Measurements from ENCODE around the gene YWHAQ.

YWHAQ gene

DNA sequence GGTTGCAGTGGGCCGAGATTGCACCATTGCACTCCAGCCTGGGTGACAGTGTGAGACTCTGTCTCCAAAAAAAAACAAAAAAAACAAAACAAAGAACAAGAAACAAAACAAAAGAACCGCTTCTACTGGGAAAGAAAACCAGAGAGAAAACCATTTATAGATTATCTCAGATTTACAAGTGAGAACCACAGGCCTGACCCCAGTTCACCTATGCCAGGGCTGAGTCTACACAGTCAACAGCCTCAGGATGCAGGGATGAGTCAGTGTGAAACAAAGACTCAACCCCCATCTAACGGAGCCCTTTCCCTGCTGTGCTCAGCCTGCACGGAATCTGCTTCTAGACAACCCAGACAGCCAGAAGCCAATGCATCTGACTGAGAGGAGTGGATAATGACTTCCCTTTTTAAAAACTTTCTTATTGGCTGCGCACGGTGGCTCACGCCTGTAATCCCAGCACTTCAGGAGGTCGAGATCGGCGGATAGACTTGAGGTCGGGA lies 25.5 kb upstream of the YWHAQ start:
- H3K4me3 ChIP-seq (ENCODE audit: insufficient read depth, low read depth, low read length, poor library complexity, severe bottlenecking) = no peak overlapping the region
- peak overlapping the region; percentile 40 for H3K27ac ChIP-seq (ENCODE audit: insufficient read depth, low read length, poor library complexity, severe bottlenecking)
- peaks cover 5% of the 10 kb centered on the region for H3K4me1 ChIP-seq (ENCODE audit: control insufficient read depth, insufficient read depth, low read length, poor library complexity, severe bottlenecking)
- peak; percentile 9 to 42 (median 40) for DNase-seq
- no peaks in the 10 kb centered on the region for H3K9me3 ChIP-seq (ENCODE audit: control insufficient read depth, low read length)
- no peaks in the 10 kb centered on the region for H3K36me3 ChIP-seq (ENCODE audit: control insufficient read depth, insufficient read depth, low read length)
- H3K27me3 ChIP-seq (replicated peaks; ENCODE audit: control insufficient read depth, insufficient read depth, low read length, poor library complexity, severe bottlenecking) = no peaks in the 10 kb centered on the region

DNA sequence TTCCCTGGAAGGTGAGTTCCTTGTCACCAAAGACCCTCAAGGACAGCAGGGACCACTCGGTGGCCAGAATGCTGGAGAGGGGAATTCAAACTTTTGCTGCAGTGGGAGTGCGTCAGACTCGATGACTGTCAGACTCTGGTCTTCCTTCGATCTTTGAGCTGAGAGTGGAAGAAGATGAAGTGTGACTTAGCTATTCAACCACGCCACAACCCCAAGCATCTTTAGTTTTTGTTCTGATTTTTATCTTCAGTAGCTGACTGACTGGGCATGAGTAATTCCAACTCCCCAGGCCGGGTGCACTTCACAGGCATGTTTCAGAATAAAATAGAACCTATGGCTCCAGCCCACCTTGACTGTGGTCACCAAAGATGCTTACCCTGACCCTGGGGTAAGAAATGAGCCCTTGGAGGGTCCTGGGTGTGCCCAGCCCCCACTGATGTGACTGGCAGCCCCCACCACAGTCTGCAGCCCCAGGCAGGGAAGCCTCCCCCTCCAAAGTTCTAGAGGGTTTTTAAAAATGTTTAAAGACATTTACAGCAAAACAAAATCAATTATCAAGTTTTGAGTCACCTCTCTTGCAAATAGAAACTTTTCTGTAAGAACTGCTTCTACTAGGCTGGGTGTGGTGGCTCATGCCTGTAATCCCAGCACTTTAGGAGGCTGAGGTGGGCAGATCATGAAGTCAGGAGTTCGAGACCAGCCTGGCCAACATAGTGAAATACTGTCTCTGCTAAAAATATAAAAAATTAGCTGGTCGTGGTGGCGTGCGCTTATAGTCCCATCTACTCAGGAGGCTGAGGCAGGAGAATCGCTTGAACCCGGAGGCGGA lies 24.9 kb upstream of the YWHAQ start:
- H3K4me3 ChIP-seq (ENCODE audit: insufficient read depth, low read depth, low read length, poor library complexity, severe bottlenecking) = no peak overlapping the region
- peak in 2 of 3 donors; percentile 4 to 13 for DNase-seq
- H3K27me3 ChIP-seq (replicated peaks; ENCODE audit: control insufficient read depth, insufficient read depth, low read length, poor library complexity, severe bottlenecking) = no peaks in the 10 kb centered on the region
- peak overlapping the region; percentile 40 for H3K27ac ChIP-seq (ENCODE audit: insufficient read depth, low read length, poor library complexity, severe bottlenecking)
- H3K4me1 ChIP-seq (ENCODE audit: control insufficient read depth, insufficient read depth, low read length, poor library complexity, severe bottlenecking) = peaks cover 5% of the 10 kb centered on the region
- H3K9me3 ChIP-seq (ENCODE audit: control insufficient read depth, low read length) = no peaks in the 10 kb centered on the region
- no peaks in the 10 kb centered on the region for H3K36me3 ChIP-seq (ENCODE audit: control insufficient read depth, insufficient read depth, low read length)

DNA sequence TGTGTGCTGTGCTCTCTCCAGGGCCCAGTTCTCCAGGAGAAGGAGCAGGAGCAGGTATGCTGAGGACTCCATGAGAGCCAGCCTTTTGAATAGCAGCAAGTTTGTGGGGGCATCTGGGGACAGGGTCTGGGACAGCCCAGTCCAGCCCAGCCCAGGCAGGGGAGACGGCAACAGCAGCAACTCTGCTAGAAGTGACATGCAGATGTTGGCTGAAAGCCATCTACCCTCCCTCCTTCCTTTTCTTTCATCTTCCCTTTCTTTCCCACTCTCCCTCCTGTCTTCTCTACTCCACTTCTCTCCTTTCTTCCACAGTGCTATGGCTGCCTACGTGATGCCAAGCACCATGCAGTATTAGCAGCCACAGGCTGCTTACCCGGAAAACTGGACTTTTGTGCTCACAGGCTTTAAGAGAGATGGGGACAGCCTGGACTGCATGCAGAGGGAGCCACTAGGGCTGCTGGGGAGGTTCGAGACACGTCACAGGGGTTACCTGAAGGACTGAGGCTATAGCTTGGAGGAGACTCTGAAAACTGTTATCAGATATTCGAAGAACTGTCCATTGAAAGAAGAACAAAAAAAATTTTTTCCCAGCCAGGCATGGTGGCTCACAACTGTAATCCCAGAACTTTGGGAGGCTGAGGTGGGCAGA lies 23.8 kb upstream of the YWHAQ start:
- Histone ChIP-seq H3K4me3 (ENCODE audit: insufficient read depth, low read depth, low read length, poor library complexity, severe bottlenecking) (no peak overlapping the region), H3K27ac (ENCODE audit: insufficient read depth, low read length, poor library complexity, severe bottlenecking) (no peak overlapping the region), H3K36me3 (ENCODE audit: control insufficient read depth, insufficient read depth, low read length) (no peaks in the 10 kb centered on the region), H3K9me3 (ENCODE audit: control insufficient read depth, low read length) (no peaks in the 10 kb centered on the region), H3K27me3 (replicated peaks; ENCODE audit: control insufficient read depth, insufficient read depth, low read length, poor library complexity, severe bottlenecking) (no peaks in the 10 kb centered on the region), H3K4me1 (ENCODE audit: control insufficient read depth, insufficient read depth, low read length, poor library complexity, severe bottlenecking) (peaks cover 5% of the 10 kb centered on the region)
- DNase-seq = no peak

DNA sequence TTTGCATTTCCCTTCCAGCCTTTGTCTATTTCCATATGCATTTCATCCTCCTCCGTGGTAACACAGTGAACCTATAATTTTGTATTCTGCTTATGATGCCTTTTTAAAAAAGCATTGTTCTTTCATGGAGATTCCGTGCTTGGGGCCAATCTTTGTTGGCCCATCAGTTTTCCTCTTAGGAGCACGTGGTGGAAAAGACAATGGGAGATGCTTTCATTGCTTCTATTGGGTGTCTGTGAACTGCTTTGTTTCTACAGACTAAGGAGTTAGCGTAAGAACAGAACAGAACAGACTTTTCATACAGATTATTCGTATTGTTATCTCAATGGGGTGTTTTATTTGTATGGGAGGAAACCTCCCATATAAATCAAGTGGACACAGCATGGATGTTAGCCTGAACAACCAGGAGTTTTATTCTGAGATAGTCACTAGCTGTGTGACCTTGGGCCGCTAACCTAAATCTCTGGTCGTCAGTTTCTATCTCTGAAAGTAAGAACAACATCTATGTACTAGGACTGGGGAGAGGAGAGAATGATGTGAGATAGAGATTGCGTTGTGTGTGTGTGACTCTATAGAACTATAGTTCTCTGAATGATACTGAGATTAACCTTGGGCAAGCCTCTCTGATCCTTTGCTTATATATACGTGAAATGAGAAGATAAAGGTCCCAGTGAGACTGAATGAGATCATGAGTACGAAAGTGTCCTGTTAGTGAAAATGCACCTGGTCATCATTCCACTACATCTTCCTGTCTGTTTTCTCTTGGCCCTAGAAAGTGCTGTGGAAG lies 22.9 kb upstream of the YWHAQ start:
- Histone ChIP-seq H3K9me3 (ENCODE audit: control insufficient read depth, low read length) (no peaks in the 10 kb centered on the region), H3K27me3 (replicated peaks; ENCODE audit: control insufficient read depth, insufficient read depth, low read length, poor library complexity, severe bottlenecking) (no peaks in the 10 kb centered on the region), H3K36me3 (ENCODE audit: control insufficient read depth, insufficient read depth, low read length) (no peaks in the 10 kb centered on the region), H3K4me1 (ENCODE audit: control insufficient read depth, insufficient read depth, low read length, poor library complexity, severe bottlenecking) (peaks cover 5% of the 10 kb centered on the region), H3K4me3 (ENCODE audit: insufficient read depth, low read depth, low read length, poor library complexity, severe bottlenecking) (no peak overlapping the region), H3K27ac (ENCODE audit: insufficient read depth, low read length, poor library complexity, severe bottlenecking) (no peak overlapping the region)
- no peak for DNase-seq

DNA sequence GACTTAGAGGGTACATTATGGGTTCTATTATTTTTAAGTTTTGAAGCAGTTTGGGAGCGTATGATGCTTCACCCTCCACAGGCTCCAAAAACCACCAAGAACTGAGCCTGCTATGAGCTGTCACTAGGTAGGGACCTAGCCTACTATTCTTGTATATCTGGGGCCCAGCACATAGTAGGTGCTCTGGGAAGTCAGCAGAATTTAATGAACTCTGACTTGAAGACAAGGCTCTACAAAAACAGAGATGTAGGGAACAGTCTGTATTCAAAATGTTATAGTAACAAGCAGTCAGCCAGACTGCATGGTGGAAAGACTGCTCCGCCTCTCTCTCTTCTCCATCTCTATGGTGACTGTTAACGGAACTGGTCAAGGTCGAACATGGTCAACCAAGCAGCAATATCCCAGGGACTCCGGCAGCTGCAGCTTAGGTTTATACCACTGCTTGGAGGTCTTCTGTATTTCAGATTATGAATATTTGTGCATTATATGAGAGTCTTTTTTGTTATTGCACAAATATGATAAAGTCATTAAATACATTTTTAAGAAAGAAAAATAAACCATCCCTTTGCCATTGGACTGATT lies 22.2 kb upstream of the YWHAQ start:
- no peaks in the 10 kb centered on the region for H3K9me3 ChIP-seq (ENCODE audit: control insufficient read depth, low read length)
- no peak overlapping the region for H3K4me3 ChIP-seq (ENCODE audit: insufficient read depth, low read depth, low read length, poor library complexity, severe bottlenecking)
- H3K27ac ChIP-seq (ENCODE audit: insufficient read depth, low read length, poor library complexity, severe bottlenecking) = no peak overlapping the region
- no peak for DNase-seq
- H3K36me3 ChIP-seq (ENCODE audit: control insufficient read depth, insufficient read depth, low read length) = no peaks in the 10 kb centered on the region
- peaks cover 5% of the 10 kb centered on the region for H3K4me1 ChIP-seq (ENCODE audit: control insufficient read depth, insufficient read depth, low read length, poor library complexity, severe bottlenecking)
- H3K27me3 ChIP-seq (replicated peaks; ENCODE audit: control insufficient read depth, insufficient read depth, low read length, poor library complexity, severe bottlenecking) = no peaks in the 10 kb centered on the region

DNA sequence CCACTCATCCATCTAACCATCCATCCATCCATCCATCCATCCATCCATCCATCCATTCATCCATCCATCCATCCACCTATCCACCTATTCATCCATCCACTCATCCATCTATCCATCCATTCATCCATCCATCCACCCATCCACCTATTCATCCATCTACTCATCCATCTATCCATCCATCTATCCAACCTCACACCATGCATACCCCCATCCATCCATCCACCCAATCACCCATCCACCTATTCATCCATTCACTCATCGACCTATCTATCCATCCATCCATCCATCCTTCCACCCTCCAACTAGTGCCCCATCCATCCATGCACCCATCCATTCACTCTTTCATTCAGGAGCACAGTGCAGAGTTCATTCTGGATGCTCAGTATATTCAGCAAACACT lies 21.5 kb upstream of the YWHAQ start:
- no peak overlapping the region for H3K4me3 ChIP-seq (ENCODE audit: insufficient read depth, low read depth, low read length, poor library complexity, severe bottlenecking)
- H3K36me3 ChIP-seq (ENCODE audit: control insufficient read depth, insufficient read depth, low read length) = no peaks in the 10 kb centered on the region
- H3K27me3 ChIP-seq (replicated peaks; ENCODE audit: control insufficient read depth, insufficient read depth, low read length, poor library complexity, severe bottlenecking) = no peaks in the 10 kb centered on the region
- no peak for DNase-seq
- H3K4me1 ChIP-seq (ENCODE audit: control insufficient read depth, insufficient read depth, low read length, poor library complexity, severe bottlenecking) = peaks cover 5% of the 10 kb centered on the region
- no peaks in the 10 kb centered on the region for H3K9me3 ChIP-seq (ENCODE audit: control insufficient read depth, low read length)
- H3K27ac ChIP-seq (ENCODE audit: insufficient read depth, low read length, poor library complexity, severe bottlenecking) = no peak overlapping the region

DNA sequence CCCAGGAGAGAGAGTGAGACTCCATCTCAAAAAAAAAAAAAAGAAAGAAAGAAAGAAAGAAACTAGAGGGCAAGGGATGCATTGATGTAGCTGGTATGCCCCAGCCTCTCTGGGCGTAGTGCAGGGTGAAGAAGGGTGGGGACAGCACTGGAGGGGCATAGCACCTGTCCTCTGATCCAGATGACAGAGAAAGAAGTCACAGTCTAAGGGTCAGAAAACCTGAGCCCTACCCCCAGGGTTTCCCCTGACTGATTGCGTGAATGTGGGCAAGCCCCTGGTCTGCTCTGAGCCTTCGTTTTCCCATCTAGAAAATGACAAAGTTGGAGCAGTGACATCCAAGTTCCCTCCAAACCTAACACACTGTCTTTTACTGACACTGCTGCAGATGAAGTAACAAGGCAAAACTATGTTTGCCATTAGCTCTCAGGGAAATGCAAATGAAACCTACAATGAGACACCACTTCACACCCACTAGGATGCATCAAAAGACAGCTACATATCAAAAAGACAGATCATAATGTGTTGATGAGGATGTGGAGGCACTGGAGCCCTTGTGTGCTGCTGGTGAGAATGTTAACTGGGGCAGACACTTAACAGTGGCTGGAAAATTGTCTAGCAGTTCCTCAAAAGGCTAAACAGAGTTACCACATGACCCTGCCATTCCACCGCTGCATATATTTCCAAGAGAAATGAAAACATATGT lies 19.5 kb upstream of the YWHAQ start:
- Histone ChIP-seq H3K27me3 (replicated peaks; ENCODE audit: control insufficient read depth, insufficient read depth, low read length, poor library complexity, severe bottlenecking) (no peaks in the 10 kb centered on the region), H3K36me3 (ENCODE audit: control insufficient read depth, insufficient read depth, low read length) (no peaks in the 10 kb centered on the region), H3K9me3 (ENCODE audit: control insufficient read depth, low read length) (no peaks in the 10 kb centered on the region), H3K27ac (ENCODE audit: insufficient read depth, low read length, poor library complexity, severe bottlenecking) (no peak overlapping the region), H3K4me1 (ENCODE audit: control insufficient read depth, insufficient read depth, low read length, poor library complexity, severe bottlenecking) (no peaks in the 10 kb centered on the region), H3K4me3 (ENCODE audit: insufficient read depth, low read depth, low read length, poor library complexity, severe bottlenecking) (no peak overlapping the region)
- DNase-seq = no peak

DNA sequence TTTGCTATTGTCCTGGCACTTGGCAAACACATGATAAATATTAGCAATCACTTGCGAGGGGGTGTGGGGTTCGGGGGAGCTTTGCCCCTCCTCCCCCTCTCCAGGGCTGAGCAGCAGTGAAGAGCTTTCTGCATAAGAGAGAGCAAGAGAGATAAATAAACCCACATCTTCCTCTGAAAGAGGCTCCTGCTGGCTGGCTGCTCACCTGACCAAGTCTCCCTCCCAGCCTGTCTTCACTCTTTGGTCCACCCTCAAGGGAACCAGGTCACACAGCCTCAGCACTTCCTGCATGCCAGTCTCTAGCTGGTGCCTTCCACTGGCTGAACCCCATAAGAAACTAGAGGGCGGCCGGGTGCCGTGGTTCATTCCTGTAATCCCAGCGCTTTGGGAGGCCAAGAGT lies 18.5 kb upstream of the YWHAQ start:
- no peaks in the 10 kb centered on the region for H3K36me3 ChIP-seq (ENCODE audit: control insufficient read depth, insufficient read depth, low read length)
- no peaks in the 10 kb centered on the region for H3K9me3 ChIP-seq (ENCODE audit: control insufficient read depth, low read length)
- no peaks in the 10 kb centered on the region for H3K27me3 ChIP-seq (replicated peaks; ENCODE audit: control insufficient read depth, insufficient read depth, low read length, poor library complexity, severe bottlenecking)
- no peaks in the 10 kb centered on the region for H3K4me1 ChIP-seq (ENCODE audit: control insufficient read depth, insufficient read depth, low read length, poor library complexity, severe bottlenecking)
- no peak for DNase-seq
- H3K4me3 ChIP-seq (ENCODE audit: insufficient read depth, low read depth, low read length, poor library complexity, severe bottlenecking) = no peak overlapping the region
- H3K27ac ChIP-seq (ENCODE audit: insufficient read depth, low read length, poor library complexity, severe bottlenecking) = no peak overlapping the region

DNA sequence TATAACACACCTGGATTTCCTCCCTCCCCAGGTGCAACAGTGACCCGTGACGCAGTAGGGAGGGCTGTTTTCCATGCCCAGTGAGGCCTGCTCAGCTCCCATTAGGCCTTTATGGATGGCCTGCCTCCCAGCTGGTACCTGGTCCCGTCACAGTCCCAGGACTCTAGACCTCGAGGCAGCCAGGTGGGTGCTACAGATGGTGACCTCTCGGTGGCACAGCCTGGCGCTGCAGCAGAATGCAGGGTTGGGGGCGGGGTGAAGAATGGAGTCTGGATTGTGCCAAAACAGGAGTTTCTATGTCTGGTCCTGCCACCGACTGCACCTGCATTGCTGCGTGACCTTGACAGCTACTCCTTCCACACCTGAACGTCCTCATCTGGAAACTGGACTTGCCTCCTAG lies 18.0 kb upstream of the YWHAQ start:
- no peak overlapping the region for H3K4me3 ChIP-seq (ENCODE audit: insufficient read depth, low read depth, low read length, poor library complexity, severe bottlenecking)
- H3K4me1 ChIP-seq (ENCODE audit: control insufficient read depth, insufficient read depth, low read length, poor library complexity, severe bottlenecking) = no peaks in the 10 kb centered on the region

More for the DNA sequence above, 18.0 kb upstream of the YWHAQ start:
- H3K27me3 ChIP-seq (replicated peaks; ENCODE audit: control insufficient read depth, insufficient read depth, low read length, poor library complexity, severe bottlenecking) = no peaks in the 10 kb centered on the region
- DNase-seq = no peak
- no peaks in the 10 kb centered on the region for H3K9me3 ChIP-seq (ENCODE audit: control insufficient read depth, low read length)
- no peak overlapping the region for H3K27ac ChIP-seq (ENCODE audit: insufficient read depth, low read length, poor library complexity, severe bottlenecking)
- H3K36me3 ChIP-seq (ENCODE audit: control insufficient read depth, insufficient read depth, low read length) = no peaks in the 10 kb centered on the region
